Kidney glomerular epithelial cell (primary cell): Measurements from ENCODE around the gene ACACA.

Source experiments
- DNase-seq: peaks from one replicate; lab custom pipeline; 2025; lab: John Stamatoyannopoulos, UW

ACACA gene

DNA sequence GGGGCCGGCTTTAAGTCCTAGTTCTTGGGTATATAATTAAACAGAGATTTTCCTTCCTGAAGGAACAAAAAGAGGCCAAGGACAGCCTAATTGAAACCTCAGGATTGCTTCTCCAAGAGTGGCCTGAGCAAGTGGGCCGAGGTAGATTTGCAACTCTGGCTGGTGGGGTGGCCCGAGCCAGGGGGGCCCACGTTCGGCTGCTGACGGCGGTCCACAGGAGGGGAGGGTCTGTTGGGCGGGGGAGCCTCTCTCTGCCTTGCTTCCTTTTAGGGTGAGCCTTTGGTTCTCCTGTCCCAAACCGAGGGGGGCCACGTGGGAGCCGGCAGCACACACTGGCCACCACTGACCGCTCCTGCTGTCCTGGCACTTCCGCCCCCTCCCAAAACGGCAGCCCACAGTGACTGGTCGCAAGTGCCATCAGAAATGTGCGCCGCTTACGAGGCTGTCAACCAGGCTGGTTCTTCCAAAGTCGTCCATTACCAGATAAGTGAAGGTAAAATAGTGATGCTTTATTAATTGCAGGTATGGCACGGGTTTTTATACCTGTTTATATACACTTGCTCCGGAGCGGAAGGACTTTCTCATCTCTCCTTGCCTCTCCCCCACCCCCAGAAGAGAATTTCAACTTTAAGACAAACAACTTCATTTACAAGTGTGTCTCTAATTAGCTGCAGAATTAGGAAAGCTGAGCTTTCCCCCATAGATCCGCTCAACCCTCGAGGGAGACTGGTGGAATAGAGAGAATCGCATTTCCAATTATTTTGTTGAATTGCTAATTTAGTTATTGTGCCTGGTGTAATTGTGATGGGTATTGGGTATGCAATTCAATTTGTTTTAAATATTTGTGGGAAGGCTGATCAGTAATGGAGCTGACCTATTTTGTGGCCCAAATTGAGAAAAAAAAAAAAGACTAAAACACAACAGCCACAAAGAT lies 340.0 kb downstream of the ACACA start:
- DNase-seq: no peak

DNA sequence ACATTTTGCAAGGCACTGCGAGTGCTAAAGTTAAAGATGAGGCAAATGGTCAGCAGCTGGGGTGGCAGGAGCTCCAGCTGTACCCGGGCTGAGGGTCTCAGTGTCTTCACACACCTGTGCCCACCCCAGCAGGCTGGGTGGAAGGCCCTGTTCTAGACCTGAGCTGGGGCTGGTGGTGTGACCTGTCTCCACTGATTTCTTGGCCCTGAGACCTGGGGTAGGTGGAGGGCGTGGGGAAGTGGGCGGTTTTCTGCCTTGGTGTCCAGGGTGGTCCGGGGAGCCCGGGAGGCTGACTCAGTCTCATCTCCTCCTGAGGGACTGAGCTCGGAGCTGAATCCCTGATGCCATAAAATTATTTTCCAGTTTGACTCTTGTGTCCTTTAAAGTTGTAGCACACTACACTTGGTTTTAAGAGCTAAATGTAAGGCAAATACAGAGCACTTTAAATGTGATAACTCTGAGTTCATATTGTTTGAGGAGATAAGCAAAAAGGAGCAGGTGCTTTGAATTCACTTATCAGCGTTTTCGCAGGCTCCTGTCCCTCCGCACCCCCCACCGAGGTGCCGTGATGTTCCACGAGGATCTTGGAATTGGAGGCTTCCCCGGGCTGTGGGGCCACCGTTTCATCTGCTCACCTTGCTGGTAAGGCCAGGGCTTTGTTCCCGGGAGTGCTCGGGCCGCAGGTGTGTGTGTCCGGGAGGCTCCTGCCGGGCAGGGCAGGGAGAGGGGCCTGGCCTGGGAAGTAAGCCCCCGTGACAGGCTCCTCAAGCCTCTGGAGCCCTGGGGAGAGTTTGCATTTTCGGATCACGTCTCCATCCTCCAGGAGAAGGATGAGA lies 340.9 kb downstream of the ACACA start:
- DNase-seq: no peak

DNA sequence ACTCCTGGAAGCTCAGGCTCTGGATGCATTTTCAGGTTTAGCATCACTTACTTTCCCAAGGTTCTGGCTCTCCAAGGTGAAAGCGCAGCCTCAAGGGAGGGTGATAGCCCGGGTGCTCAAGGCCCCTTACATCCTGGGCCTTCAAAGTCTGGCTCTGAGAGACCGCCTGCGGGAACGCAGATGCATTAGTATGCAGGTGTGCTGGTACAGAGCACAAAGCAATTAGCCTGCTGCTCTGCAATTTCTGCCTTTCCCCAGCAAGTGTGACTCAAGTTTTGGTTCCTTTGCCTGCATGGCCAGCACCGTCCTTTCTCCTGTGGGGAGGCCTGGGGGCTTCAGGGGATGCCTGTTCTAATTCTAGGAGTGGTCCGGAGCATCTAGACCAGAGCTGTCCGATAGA lies 341.7 kb downstream of the ACACA start:
- no peak for DNase-seq

DNA sequence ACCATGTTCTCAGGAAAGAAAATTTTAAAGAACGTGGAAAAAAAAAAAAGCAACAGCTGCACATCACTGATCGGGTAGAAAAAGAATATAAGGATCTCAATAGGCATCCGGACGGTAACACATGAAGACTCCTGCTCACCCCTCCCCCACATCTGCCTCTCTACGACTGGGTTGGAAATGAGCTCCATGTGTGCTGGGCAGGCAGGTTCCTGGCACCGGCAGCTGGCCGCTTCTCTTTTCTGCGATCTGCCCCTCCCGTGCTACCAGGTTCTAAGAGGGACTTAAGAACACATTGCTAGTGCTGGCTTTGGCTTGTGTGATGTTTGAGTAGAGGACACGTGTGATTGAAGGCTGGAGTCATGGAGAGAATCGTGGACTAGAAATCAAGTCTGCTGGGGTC lies 342.4 kb downstream of the ACACA start:
- DNase-seq: no peak

DNA sequence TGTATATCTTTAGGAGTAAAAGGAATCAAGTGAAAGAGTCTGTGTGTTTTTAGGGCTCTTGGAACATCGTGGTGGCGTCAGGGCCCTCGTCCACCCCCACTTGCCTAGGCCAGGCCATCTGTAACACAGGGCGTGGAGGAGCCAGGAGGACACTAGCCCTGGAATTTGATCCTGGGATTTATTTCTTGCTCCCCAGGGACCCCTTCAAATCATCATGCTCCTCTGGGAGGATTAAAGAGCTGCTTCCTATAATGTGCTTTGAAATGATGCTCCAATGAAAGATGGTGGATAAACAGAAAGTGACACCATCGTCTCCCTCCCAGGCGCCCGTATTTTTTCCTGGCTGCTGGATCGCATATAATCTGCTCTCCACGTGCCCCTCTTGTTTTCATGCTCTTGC lies 344.6 kb downstream of the ACACA start:
- DNase-seq: no peak

DNA sequence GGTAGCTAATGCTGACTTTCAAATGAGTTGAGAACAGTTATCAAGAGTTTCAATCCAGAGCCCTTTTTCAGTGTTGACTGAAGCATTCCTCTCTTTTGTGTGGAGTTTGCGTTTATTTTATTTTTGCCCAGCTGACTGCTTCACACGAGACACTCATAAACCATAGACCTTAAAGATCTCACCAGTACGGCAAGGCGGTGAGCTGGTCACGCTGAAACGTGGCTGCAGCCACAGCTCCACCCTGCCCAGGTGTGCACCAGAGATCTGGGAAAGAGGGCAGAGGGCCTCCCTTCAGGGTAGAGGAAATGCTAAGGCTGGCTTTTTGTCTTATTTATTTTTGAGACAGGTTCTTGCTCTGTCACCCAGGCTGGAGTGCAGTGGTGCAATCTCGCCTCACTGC lies 345.7 kb downstream of the ACACA start:
- no peak for DNase-seq

DNA sequence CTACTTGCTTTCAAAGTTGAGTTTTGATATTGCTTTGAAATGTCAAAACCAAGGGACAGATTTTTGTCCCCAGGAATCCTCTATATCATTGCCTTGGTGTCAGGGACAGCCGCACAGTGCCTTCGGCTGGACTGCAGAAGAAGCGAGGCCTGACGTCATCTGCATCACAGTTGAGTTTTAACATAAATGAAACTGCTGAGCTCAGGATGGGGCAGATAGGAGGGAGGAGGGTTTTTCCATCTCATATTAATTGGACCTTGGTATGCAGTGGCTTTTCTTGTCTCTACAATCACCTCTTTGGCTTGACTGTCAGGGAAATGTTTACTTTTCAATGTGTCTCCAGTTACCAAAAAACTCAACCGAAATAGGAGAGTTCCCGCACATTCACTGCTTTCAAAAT lies 346.5 kb downstream of the ACACA start:
- no peak for DNase-seq

DNA sequence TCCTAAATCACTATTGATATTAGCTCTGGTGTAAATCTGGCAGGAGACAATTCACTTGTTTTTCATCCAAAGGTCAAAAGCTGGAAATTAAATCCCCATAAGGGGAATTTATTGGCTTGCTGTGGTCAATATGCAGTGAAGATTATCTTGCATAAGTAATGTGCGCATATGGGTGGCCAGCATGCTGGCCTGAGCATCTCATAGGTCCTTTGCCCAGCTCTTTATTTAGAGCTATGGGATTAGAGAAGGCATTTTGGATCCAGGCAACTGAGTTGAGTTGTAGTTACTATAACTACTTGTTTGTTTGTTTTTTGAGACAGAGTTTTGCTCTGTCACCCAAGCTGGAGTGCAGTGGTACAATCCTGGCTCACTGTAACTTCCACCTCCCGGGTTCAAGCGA lies 347.1 kb downstream of the ACACA start:
- no peak for DNase-seq

DNA sequence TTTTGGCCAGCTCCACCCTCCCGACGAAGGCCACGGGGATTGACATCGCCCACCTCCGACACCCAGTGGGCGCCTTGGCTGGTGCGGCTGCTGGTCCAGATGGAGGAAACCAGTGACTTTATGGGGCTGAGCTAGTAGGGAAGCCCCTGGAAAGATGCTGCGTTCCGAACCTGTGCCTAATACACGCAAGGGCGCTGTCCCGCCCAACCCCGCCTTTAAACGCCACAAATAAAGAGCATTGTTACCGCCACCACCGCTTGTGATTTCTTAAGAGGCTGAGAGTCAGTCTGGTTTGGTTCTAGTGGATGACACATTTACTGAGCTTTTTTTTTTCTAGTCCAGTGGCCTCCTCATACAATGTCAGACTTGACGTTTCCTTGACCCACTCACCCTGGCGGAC lies 350.0 kb downstream of the ACACA start:
- no peak for DNase-seq

DNA sequence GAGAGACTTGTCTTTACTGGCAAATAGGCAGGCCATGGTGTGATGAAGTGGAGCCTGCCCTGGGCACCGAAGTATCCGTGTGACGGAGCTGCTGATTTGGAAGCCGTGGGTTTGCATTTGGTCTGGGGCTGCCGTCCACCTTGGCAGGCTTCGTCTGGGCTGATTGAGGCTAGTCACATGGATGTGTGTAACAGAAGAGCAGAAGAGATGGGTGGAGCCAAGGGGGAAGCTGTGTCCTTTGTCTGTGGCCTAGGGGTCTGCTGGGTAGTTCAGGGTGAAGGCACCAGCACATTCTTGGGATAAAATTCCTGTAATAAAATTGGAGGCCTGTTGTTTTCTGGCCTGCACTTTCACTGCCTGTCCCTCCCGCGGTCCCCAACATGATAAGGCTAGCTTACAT lies 351.7 kb downstream of the ACACA start:
- DNase-seq: no peak

DNA sequence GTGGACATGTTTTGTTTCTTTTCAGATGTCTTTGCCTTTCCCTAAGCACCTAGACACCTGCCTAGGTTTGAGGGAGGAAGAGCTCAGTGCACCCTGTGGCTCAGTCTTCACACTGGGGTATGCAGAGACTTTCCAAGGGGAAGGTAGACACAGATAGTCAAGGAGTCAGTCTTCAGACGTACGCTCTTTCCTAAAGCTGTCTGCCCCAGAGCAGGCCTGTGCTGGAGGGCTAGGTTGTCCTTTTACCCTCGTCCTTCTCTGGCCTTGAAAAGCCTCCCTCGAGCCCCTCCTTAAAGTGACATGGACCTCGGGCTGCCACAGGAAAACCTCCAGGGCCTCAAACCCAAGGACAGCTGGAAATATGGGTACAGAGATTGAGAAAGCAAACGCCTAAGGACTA lies 354.2 kb downstream of the ACACA start:
- no peak for DNase-seq

DNA sequence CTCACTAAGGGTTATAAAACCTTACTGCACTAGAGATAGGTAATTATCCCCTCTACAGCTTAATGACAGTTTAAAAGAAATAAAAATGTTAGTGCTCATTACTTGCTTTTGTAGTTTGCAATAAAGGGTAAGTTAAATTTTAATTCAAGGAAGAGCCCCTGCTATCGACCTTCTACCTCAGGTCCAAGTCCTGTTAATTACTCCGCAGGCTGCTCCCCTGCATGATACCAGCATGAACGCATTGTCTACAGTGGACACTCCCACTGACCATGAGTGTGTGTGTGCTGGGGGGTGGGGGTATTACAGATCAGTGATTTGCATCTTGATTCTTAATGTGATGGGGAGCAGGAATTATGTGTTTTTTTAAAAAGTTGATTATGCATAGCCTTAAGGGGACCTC lies 354.8 kb downstream of the ACACA start:
- no peak for DNase-seq

DNA sequence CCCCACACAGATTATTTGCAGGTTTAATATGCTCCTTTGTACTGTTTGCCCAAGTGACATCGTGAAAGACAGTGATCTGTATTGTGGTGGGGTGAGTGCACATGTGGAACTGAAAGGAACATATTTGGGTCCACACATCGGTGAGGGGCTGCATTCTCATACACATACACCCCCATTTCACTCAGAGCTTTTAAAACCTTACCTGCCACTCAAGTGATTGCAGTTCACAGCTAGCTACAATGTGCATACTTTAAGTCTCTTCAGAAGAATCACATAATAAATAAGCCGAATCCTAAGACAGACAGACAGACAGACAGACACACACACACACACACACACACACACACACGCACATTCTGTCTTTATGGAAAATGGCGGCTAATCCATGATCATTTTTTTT lies 355.3 kb downstream of the ACACA start:
- DNase-seq: no peak

DNA sequence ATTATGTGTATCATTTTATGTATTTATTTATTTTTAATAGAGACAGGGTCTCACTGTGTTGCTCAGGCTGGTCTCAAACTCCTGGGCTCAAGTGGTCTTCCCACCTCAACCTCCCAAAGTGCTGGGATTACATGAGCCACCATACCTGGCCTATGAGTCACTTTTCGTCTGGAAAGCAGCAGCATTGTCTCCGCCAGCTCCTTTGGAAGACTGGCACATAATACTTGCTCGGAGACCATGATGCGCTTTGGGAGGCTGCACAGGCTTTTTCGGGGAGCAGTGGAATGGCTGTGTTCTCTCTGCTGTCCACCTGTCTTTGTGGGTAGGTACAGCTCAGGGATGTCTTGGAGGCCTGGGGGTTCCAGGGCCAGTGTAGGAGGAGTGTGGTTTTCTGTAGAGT lies 355.7 kb downstream of the ACACA start:
- no peak for DNase-seq

DNA sequence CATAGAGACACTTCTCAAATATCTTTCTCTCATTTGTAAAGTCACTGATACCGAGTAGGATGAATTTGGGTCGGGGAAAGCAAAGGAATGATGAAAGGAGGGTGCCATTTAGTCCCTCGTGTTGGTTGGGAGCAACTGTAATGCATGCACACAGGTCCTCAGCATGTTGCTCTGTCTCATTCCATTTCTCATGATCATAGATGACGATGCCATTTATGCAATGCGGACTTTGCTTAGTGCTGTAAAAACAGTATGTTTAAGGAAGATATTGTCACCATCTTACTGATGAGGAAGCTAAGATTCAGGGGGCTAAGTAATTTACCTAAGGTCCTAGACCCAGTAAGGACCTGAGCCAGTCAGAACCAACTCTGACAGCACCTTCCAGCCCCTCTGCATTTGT lies 357.8 kb downstream of the ACACA start:
- no peak for DNase-seq

DNA sequence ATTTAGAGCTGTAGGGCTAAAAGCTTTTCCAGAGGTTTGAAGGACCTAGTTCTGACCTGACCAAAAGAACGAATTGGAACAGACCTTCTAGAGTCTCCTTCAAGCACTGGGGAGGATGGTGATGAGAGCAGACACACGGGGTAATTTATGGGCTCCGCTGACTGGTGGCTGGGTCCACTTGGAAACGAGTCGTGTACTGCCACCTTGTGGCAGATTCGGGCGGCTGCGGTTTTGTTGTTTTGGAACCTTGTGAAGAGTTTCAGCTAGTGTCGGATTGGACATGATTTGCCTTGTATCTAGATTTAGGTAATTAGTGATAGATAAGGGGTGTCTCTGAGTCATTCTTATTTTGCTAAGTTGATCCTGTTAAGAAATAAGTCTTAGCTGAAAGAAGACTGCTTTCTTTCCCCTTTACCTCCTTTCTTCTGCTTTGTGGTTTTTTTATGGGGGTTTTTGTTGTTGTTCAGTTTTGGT lies 359.0 kb downstream of the ACACA start:
- DNase-seq: peak; percentile 56

DNA sequence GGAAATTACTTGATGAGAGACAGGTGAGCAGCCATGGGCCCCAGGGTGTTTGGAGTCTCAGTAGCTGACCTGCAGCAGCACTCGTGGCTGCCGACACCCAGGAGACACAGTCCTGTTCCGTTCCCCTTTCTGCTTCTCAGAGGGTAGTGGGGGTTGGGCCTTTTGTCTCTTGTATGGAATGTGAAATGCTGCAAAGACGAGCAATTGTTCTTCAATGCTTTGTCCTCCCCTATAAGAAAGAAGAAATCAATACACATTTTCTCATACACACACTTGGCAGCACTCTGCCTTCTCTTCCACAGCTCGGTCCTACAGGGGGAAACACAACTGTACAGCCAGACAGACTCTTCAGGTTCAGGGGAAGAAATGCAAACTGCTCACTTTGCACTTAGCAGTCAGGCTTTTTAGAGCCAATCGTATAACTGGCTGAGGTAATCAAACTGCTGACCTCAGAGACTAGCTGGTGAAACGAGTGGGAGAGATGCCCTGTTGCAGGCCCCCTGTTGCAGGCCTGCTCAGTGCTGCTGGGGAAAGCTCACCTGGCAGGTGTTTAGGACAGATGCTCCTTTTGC lies 361.2 kb downstream of the ACACA start:
- DNase-seq: no peak

DNA sequence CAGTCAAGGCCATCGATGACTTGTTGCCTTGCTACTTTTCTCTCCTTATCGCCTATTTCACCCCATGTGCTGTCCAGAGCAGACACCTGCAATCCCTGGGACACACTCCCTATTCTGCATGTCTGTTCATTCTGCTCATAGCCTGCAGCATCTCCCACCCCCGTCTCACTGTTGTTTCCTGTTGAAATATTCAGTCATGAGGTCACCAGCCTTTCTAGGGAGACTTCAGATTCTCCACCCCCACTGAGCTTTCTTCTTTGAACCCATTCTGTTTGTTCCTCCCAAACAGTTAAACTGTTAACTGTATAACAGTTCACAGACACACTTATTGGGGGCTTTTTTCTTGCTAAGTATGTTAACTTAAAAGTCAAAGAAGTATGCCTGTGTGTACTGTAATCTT lies 363.4 kb downstream of the ACACA start:
- no peak for DNase-seq

DNA sequence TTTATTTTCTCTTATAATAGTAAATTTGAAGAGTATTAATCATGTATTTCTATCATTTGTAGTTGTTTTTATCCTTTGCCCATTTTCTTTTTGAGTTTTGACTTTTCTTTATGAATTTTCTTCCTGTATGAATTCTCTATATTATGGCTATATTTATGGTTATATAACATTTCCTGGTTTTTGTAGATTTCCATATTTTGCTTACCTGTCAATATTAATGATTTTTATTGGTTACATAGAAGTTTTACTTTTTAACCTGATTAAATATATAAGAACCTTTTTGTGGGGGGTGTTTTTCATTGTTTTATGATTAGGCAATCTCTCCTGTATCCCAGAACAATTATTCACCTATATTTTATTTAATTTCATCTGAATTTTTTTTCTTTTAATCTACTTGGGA lies 364.7 kb downstream of the ACACA start:
- no peak for DNase-seq

DNA sequence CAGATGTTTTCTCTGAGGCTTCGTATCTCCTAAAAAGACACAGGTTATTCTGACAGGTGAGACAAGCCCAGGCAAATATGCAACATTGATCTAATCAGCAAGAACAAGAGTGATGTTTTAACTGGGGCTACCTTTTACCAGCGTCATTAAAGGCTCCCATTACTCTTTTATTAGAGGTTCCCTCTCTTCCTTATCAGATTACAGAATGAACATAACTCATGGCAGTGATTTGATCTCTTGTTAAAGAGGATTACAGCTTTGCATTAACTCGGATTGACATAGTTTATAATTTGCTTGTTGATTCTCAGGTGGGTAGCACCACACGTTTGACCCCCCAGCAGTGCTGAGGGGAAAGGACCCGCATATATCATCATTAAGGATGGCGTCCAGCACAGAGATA lies 367.4 kb downstream of the ACACA start:
- no peak for DNase-seq

DNA sequence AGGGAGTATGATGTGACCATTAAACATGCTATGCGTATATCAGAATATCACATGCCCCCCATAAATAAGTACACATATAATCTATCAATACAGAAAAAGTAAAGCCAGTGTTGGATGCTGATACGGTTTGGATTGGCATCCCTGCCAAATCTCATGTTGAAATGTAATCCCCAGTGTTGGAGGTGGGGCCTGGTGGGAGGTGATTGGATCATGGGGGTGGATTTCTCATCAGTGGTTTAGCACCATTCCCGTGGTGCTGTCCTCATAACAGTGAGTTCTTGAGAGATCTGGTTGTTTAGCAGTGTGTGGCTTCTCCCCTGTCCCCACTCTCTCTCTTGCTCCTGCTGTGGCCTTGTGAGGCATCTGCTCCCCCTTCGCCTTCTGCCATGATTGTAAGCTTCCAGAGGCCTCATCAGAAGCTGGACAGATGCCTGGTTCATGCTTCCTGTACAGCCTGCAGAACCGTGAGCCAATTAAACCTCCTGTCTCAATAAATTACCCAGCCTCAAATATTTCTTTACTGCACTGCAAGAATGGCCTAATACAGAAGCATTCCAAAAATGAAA lies 369.0 kb downstream of the ACACA start:
- no peak for DNase-seq
